ENCODE data around the gene DPM3. TPM values are rescaled to one million over a fixed set of nuclear protein-coding genes. Genes with fewer than 3 reads are reported as not detected.

The DPM3 gene
- total and polyA plus RNA-seq, 2 of the 13 experiments (the other 11 are each of a cell fraction or from before 2014, with no cell fraction given) = 23.2 to 53.4 TPM

- TF ChIP-seq ZNF557 (CRISPR knock-in tag; IDR thresholded peaks at IDR 0.05) = peak; percentile 31; the same call in 1 of the 2 replicates
- TF ChIP-seq TFAP4 (IDR thresholded peaks at IDR 0.05; ENCODE audit: borderline replicate concordance, low read depth) = peak; percentile 68; the same call in 1 of the 2 replicates
- no peak for TF ChIP-seq ELK4 (CRISPR knock-in tag; IDR thresholded peaks at IDR 0.05; ENCODE audit: borderline replicate concordance)
- TF ChIP-seq ARID2 (CRISPR knock-in tag; IDR thresholded peaks at IDR 0.05; ENCODE audit: borderline replicate concordance) = peak; percentile 76; the same call in 1 of the 2 replicates
- no peak for TF ChIP-seq ZNF530 (CRISPR knock-in tag; IDR thresholded peaks at IDR 0.05; ENCODE audit: low read depth)
- no peak; the same call in 1 of the 2 replicates for TF ChIP-seq NRL (CRISPR knock-in tag; IDR thresholded peaks at IDR 0.05; ENCODE audit: borderline replicate concordance)
- TF ChIP-seq MYNN (CRISPR knock-in tag; IDR thresholded peaks at IDR 0.05; ENCODE audit: low read depth) = no peak
- TF ChIP-seq THYN1 (CRISPR knock-in tag; IDR thresholded peaks at IDR 0.05; ENCODE audit: borderline replicate concordance, low read depth) = no peak
- TF ChIP-seq RXRA (CRISPR knock-in tag; IDR thresholded peaks at IDR 0.05) = peak; percentile 91
- TF ChIP-seq AHDC1 (CRISPR knock-in tag; IDR thresholded peaks at IDR 0.05; ENCODE audit: borderline replicate concordance) = 0 out of 2 replicates have a peak, but pooled peaks have one; percentile 22
- peak; percentile 63 for TF ChIP-seq SKI (IDR thresholded peaks at IDR 0.05; ENCODE audit: partially characterized antibody)
- TF ChIP-seq ZNF124 (CRISPR knock-in tag; IDR thresholded peaks at IDR 0.05) = peak; percentile 80
- TF ChIP-seq PITX1 (CRISPR knock-in tag; IDR thresholded peaks at IDR 0.05) = peak; percentile 85
- no peak for TF ChIP-seq AKNA (CRISPR knock-in tag; IDR thresholded peaks at IDR 0.05; ENCODE audit: borderline replicate concordance)
- TF ChIP-seq ZMYM2 (CRISPR knock-in tag; IDR thresholded peaks at IDR 0.05) = peak; percentile 63; the same call in 1 of the 2 replicates
Measured at GRCh38 chr1:155127105-155127966, 13.0 kb downstream of the DPM3 start, which contains the start of gene EFNA1 (continued).
